Transverse colon (tissue), 4 donors: ENCODE results near the gene ATF6. TPM values are rescaled to one million over a fixed set of nuclear protein-coding genes. Genes with fewer than 3 reads are reported as not detected.

Experiments used
- DNase-seq: peaks from one replicate; pipeline ENCODE4 v3.0.0-alpha.2; 2019
- H3K27ac ChIP-seq, 4 donors: fragments of 200-600 bp; sonication (generic); 2 replicates each; pipeline ENCODE4 v1.5.1; 2016 to 2018; ENCODE audit warnings: inconsistent platforms in 4 of 4
- H3K27me3 ChIP-seq: fragments of 200-600 bp; sonication (generic); 2 replicates; pipeline ENCODE4 v1.5.1; 2017; ENCODE audit warnings: inconsistent platforms
- H3K36me3 ChIP-seq, 4 donors: fragments of 200-600 bp; sonication (generic); 2 replicates each; pipeline ENCODE4 v1.5.1; 2017 to 2019; ENCODE audit warnings: inconsistent platforms in 4 of 4
- H3K4me1 ChIP-seq, 4 donors: fragments of 200-600 bp; sonication (generic); 2 replicates each; pipeline ENCODE4 v1.5.1; 2017 to 2020; ENCODE audit warnings: inconsistent platforms in 4 of 4
- H3K4me3 ChIP-seq, 4 donors: fragments of 200-600 bp; sonication (generic); 1 replicate in 1 of 4; 2 replicates in 3 of 4; pipeline versions ENCODE4 v1.5.1 to v1.6.1; 2017 to 2019; ENCODE audit warnings: inconsistent platforms in 4 of 4
- H3K9me3 ChIP-seq, 2 donors: fragments of 200-600 bp; sonication (generic); 2 replicates each; pipeline ENCODE4 v1.5.1; 2017 to 2019; ENCODE audit warnings: inconsistent platforms in 2 of 2
- CTCF ChIP-seq, 5 experiments: fragments of 200-600 bp in 3 of 5; fragments of 450-650 bp in 2 of 5; sonication (generic) in 3 of 5; IDR thresholded peaks; 1 replicate in 2 of 5; 2 replicates in 3 of 5; pipeline ENCODE4 v1.5.1; 2016 to 2017; ENCODE audit warnings: antibody characterized with exemption in 5 of 5, inconsistent platforms in 3 of 5, mild to moderate bottlenecking in 2 of 5, moderate library complexity in 1 of 5
- EP300 ChIP-seq: sonication (generic); formaldehyde crosslinking; IDR thresholded peaks from one replicate; pipeline ENCODE4 v1.6.1; 2017; ENCODE audit warnings: antibody characterized with exemption, low read depth
- POLR2A ChIP-seq: fragments of 450-650 bp; IDR thresholded peaks from one replicate; pipeline ENCODE4 v1.6.1; 2016; ENCODE audit warnings: antibody characterized with exemption, mild to moderate bottlenecking, moderate library complexity
- POLR2AphosphoS5 ChIP-seq, 3 donors: sonication (generic); formaldehyde crosslinking; IDR thresholded peaks; one replicate each; pipeline ENCODE4 v1.6.1; 2016; ENCODE audit warnings: antibody characterized with exemption in 3 of 3
- WGBS, 2 donors: methylation state at CpG; one replicate each; pipeline ENCODE4 v1.1.5; 2018; ENCODE audit warnings: low coverage in 1 of 2; 5-methylcytosine and 5-hydroxymethylcytosine counted together
- in situ Hi-C, 4 donors: fragments of 200-750 bp; cut with MboI; loops; one replicate each; pipeline versions ENCODE4 v1.15.0 to v1.15.1; 2017; ENCODE audit warnings: low sequenced_read_pairs in 3 of 4, low pct_ligation_motif_present in 1 of 4, low pct_unique_long_range_greater_than_20kb in 1 of 4
- intact Hi-C: fragments of 100-400 bp; cut with DNase I; formaldehyde crosslinking; loops from one replicate; pipeline ENCODE4 v1.15.1; 2023; ENCODE audit warnings: low total_unique reads
- total RNA-seq, 4 donors: library from RNA; depleted of rRNA; stranded (reverse); fragments of >200 nt; gene quantifications; one replicate each; pipeline ENCODE4 v1.1.0, GENCODE V29; 2016

The ATF6 gene
- total RNA-seq, 4 donors from 2014 or later: 10.8 to 45.8 (median 23.0) TPM

GRCh38 chr1:161792740-161793139 is 26.6 kb downstream of the ATF6 start:
- Histone ChIP-seq H3K27me3 (no peaks in the 10 kb centered on the region), H3K27ac (peak overlapping the region in 1 of 4 donors; percentile 35), H3K36me3 (peaks cover 0 to 55% (median 11%) of the 10 kb centered on the region in 4 donors), H3K4me3 (no peak overlapping the region), H3K9me3 (no peaks in the 10 kb centered on the region), H3K4me1 (no peaks in the 10 kb centered on the region)
- no peak for DNase-seq
- intact Hi-C loops: loop anchor here (5.0 kb wide), 1 partner anchor 245 kb away; no protein-coding TSS in a partner anchor
- TF ChIP-seq POLR2AphosphoS5 (IDR thresholded peaks at IDR 0.05): no peak
- TF ChIP-seq EP300: no peak
- TF ChIP-seq CTCF (IDR thresholded peaks at IDR 0.05): peak; percentile 48 to 64 (median 50)
- no peak for TF ChIP-seq POLR2A
- 44 to 60% methylated on average over 2 to 3 of the region's 3 CpGs for WGBS, 2 donors
- in situ Hi-C loops: loop anchor here (10.0 to 25.0 kb wide), 4 partner anchors 232 to 595 kb away; partner anchors contain the start of genes C1orf226 (in 1 of the 4), OLFML2B (in 1 of the 4) and SPATA46 (in 1 of the 4)

- TF ChIP-seq POLR2AphosphoS5 (IDR thresholded peaks at IDR 0.05): no peak
- no peak for DNase-seq
- in situ Hi-C loops (loop anchor here (10.0 to 25.0 kb wide), 4 partner anchors 225 to 588 kb away; partner anchors contain the start of genes C1orf226 (in 1 of the 4), OLFML2B (in 1 of the 4) and SPATA46 (in 1 of the 4)), intact Hi-C loops (no loop called here)
- Histone ChIP-seq H3K27me3 (no peaks in the 10 kb centered on the region), H3K4me3 (no peak overlapping the region), H3K4me1 (peaks cover 0 to 9% (median 0%) of the 10 kb centered on the region in 4 donors), H3K36me3 (peaks cover 0 to 46% (median 10%) of the 10 kb centered on the region in 4 donors), H3K27ac (no peak overlapping the region), H3K9me3 (no peaks in the 10 kb centered on the region)
- 88 to 89% methylated on average over 1 of the region's 1 CpG for WGBS, 2 donors
Observed at GRCh38 chr1:161799792-161800191, 33.7 kb downstream of the ATF6 start.

DNA sequence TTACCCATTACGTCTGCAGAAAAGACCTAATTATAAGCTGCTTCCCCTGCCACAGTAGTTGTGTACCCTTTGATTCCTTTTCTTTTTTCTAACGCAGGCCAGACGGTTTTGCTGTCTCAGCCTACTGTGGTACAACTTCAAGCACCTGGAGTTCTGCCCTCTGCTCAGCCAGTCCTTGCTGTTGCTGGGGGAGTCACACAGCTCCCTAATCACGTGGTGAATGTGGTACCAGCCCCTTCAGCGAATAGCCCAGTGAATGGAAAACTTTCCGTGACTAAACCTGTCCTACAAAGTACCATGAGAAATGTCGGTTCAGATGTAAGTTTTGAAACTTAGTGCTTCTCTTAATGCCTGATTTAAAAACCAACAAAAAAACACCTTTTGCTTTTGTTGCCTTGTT is 35.8 kb downstream of the ATF6 start:
- peaks cover 0 to 20% (median 0%) of the 10 kb centered on the region in 4 donors for H3K4me1 ChIP-seq
- peak overlapping the region in 2 of 4 donors; percentile 0 to 1 for H3K27ac ChIP-seq
- no peak overlapping the region for H3K4me3 ChIP-seq
- H3K36me3 ChIP-seq: peaks cover 0 to 46% (median 10%) of the 10 kb centered on the region in 4 donors
- in situ Hi-C loops: loop anchor here in 1 of 4 donors (10.0 kb wide), 1 partner anchor 233 kb away; no protein-coding TSS in a partner anchor
- intact Hi-C loops: no loop called here
- 79 to 100% methylated on average over 3 to 7 of the region's 7 CpGs for WGBS, 2 donors
- no peak for DNase-seq
- no peaks in the 10 kb centered on the region for H3K27me3 ChIP-seq
- H3K9me3 ChIP-seq: no peaks in the 10 kb centered on the region
- TF ChIP-seq POLR2A (no peak), CTCF (IDR thresholded peaks at IDR 0.05) (no peak), POLR2AphosphoS5 (IDR thresholded peaks at IDR 0.05) (no peak), EP300 (no peak)

GRCh38 chr1:161803181-161803580 is 37.1 kb downstream of the ATF6 start:
- Histone ChIP-seq H3K27me3 (no peaks in the 10 kb centered on the region), H3K36me3 (peaks cover 0 to 37% (median 5%) of the 10 kb centered on the region in 4 donors), H3K4me3 (no peak overlapping the region), H3K9me3 (no peaks in the 10 kb centered on the region), H3K27ac (no peak overlapping the region), H3K4me1 (peaks cover 0 to 28% (median 0%) of the 10 kb centered on the region in 4 donors)
- no peak for DNase-seq
- 60 to 61% methylated on average over 2 of the region's 2 CpGs for WGBS, 2 donors
- intact Hi-C loops (no loop called here), in situ Hi-C loops (loop anchor here in 1 of 4 donors (10.0 kb wide), 1 partner anchor 232 kb away; no protein-coding TSS in a partner anchor)
- TF ChIP-seq POLR2AphosphoS5 (IDR thresholded peaks at IDR 0.05) (no peak), EP300 (no peak), POLR2A (no peak), CTCF (IDR thresholded peaks at IDR 0.05) (no peak)
